NCI-H510A (cell line): ENCODE data around the gene NAALADL2.

Source experiments
- DNase-seq: peaks from one replicate; lab custom pipeline; 2025; lab: John Stamatoyannopoulos, UW

NAALADL2 gene

GRCh38 chr3:174884776-174885568 is 25.8 kb downstream of the NAALADL2 start:
- no peak for DNase-seq

GRCh38 chr3:174891524-174892203 is 32.5 kb downstream of the NAALADL2 start:
- no peak for DNase-seq

- no peak for DNase-seq
Measured at GRCh38 chr3:174907027-174907426, 47.9 kb downstream of the NAALADL2 start.

- no peak for DNase-seq
Measured at GRCh38 chr3:174907628-174908407, 48.7 kb downstream of the NAALADL2 start.

GRCh38 chr3:174931473-174932353 is 72.6 kb downstream of the NAALADL2 start:
- no peak for DNase-seq

- no peak for DNase-seq
Measured at GRCh38 chr3:174936590-174936989, 77.5 kb downstream of the NAALADL2 start.

- DNase-seq: no peak
Measured at GRCh38 chr3:174937478-174937877, 78.3 kb downstream of the NAALADL2 start.

- DNase-seq: no peak
Measured at GRCh38 chr3:174938102-174938501, 79.0 kb downstream of the NAALADL2 start.

- DNase-seq: no peak
Measured at GRCh38 chr3:174940151-174940550, 81.0 kb downstream of the NAALADL2 start.

- no peak for DNase-seq
Measured at GRCh38 chr3:174945276-174945675, 86.1 kb downstream of the NAALADL2 start.

- DNase-seq: no peak
Measured at GRCh38 chr3:174945951-174946350, 86.8 kb downstream of the NAALADL2 start.

- DNase-seq: no peak
Measured at GRCh38 chr3:174949523-174949922, 90.4 kb downstream of the NAALADL2 start.

- no peak for DNase-seq
Measured at GRCh38 chr3:174951034-174951433, 91.9 kb downstream of the NAALADL2 start.

GRCh38 chr3:174951498-174952005 is 92.4 kb downstream of the NAALADL2 start:
- DNase-seq: no peak

- no peak for DNase-seq
Measured at GRCh38 chr3:174953068-174953467, 93.9 kb downstream of the NAALADL2 start.

GRCh38 chr3:174955513-174956016 is 96.4 kb downstream of the NAALADL2 start:
- DNase-seq: no peak

GRCh38 chr3:174957081-174957480 is 97.9 kb downstream of the NAALADL2 start:
- DNase-seq: no peak

GRCh38 chr3:174957551-174958001 is 98.4 kb downstream of the NAALADL2 start:
- no peak for DNase-seq

GRCh38 chr3:174958671-174959328 is 99.7 kb downstream of the NAALADL2 start:
- no peak for DNase-seq

- DNase-seq: no peak
Measured at GRCh38 chr3:174959556-174960065, 100.5 kb downstream of the NAALADL2 start.
